ENCODE measurements around the gene WDR43. TPM values are rescaled to one million over a fixed set of nuclear protein-coding genes. Genes with fewer than 3 reads are reported as not detected.
A peak's percentile ranks its signal among the peaks of the same experiment; 100 is the strongest.

Gene WDR43
- total and polyA plus RNA-seq, 9 of the 15 experiments (the other 6 are each of a cell fraction or from before 2014, with no cell fraction given) = 34.6 to 197 (median 105) TPM

GRCh38 chr2:28981016-28981441 is 86.6 kb downstream of the WDR43 start, which contains the start of gene TOGARAM2:
TOGARAM2 (plus strand) TSS chr2:28981298; CDS start chr2:28994835, 13,537 bp downstream.
- H3K79me2 ChIP-seq (ENCODE audit: control insufficient read depth, insufficient read depth, low read length) = no peaks in the 10 kb centered on the region
- H4K20me1 ChIP-seq (replicated peaks; ENCODE audit: control insufficient read depth, insufficient read depth, low read length) = no peaks in the 10 kb centered on the region
- H3K4me3 ChIP-seq = no peak within 1 kb of the TSS
- BruUV-seq (replicated peaks) = no TSS peak
- no peak within 1 kb of the TSS for H2AFZ ChIP-seq (ENCODE audit: low read depth, low read length)
- CTCF ChIA-PET (ENCODE audit: low intra/inter-chr PET ratio) = no interaction called here
- peaks cover 2 to 62% of the 10 kb centered on the region in 2 experiments; a peak in 3 of 5 replicates for H3K27me3 ChIP-seq (ENCODE audit: control insufficient read depth in 2 of 2, insufficient read depth in 2 of 2, low read length in 2 of 2)
- H3K9ac ChIP-seq (ENCODE audit: insufficient read depth in 1 of 2, low read depth in 2 of 2, low read length in 2 of 2) = peak within 1 kb of the TSS in 1 of 2 experiments; percentile 74; a peak in 1 of 4 replicates
- H3K36me3 ChIP-seq (ENCODE audit: control insufficient read depth, insufficient read depth, low read length) = no peaks in the 10 kb centered on the region
- no peak within 1 kb of the TSS for H3K27ac ChIP-seq (ENCODE audit: extremely low read depth, low read depth, low read length)
- DNase-seq (ENCODE audit: extremely low read depth in 1 of 4, low spot score in 3 of 4) (no peak), ATAC-seq (peak; percentile 26; the same call in 2 of the 3 replicates), FAIRE-seq (no peak)
- H3K9me3 ChIP-seq (replicated peaks; ENCODE audit: control insufficient read depth, insufficient read depth, low read depth, low read length) = no peaks in the 10 kb centered on the region
- H3K9me1 ChIP-seq (ENCODE audit: control insufficient read depth, insufficient read depth, low read length) = no peaks in the 10 kb centered on the region
- no peak within 1 kb of the TSS for H3K4me2 ChIP-seq (ENCODE audit: insufficient read depth, low read length)
- WGBS (ENCODE audit: insufficient coverage, low coverage, missing lambda C conversion rate) = 1% methylated on average over 10 of the region's 10 CpGs
- H3K4me1 ChIP-seq (replicated peaks in 1 of 2; ENCODE audit: control insufficient read depth in 2 of 2, insufficient read depth in 2 of 2, low read length in 2 of 2) = no peaks in the 10 kb centered on the region; a peak in 1 of 5 replicates
- TF ChIP-seq FOXP1 (CRISPR knock-in tag; IDR thresholded peaks at IDR 0.05) (no peak), TEAD4 (IDR thresholded peaks at IDR 0.05; ENCODE audit: low read length) (no peak), TEAD4 (CRISPR knock-in tag; IDR thresholded peaks at IDR 0.05; ENCODE audit: borderline replicate concordance) (no peak), SMC3 (conservative IDR thresholded peaks at IDR 0.05; ENCODE audit: insufficient read depth, low read depth, low read length) (no peak), CREM (IDR thresholded peaks at IDR 0.05; ENCODE audit: low read depth) (no peak), ZNF79 (CRISPR knock-in tag; IDR thresholded peaks at IDR 0.05; ENCODE audit: low read depth) (no peak), KLF13 (tag; IDR thresholded peaks at IDR 0.05; ENCODE audit: borderline replicate concordance, low read depth) (no peak), ARID1B (IDR thresholded peaks at IDR 0.05) (no peak), MITF (IDR thresholded peaks at IDR 0.05) (no peak)
- POLR2A ChIA-PET = interaction anchor here (1.2 kb wide), 1 partner anchor 10 kb away, joined by 3 read pairs; no protein-coding TSS in a partner anchor
- in situ Hi-C loops (cut with MboI) (no loop called here), intact Hi-C loops (cut with micrococcal nuclease) (no loop called here)
